Tibial artery (tissue), 4 donors: ENCODE measurements around the gene CCDC112.

Experiments
- DNase-seq, 2 donors: peaks; one replicate each; pipeline ENCODE4 v3.0.0-alpha.2; 2019
- H3K27ac ChIP-seq, 2 donors: fragments of 200-600 bp; sonication (generic) in 1 of 2; 1 replicate in 1 of 2; 2 replicates in 1 of 2; pipeline ENCODE4 v1.5.1; 2018 to 2019; ENCODE audit warnings: mild to moderate bottlenecking in 1 of 2
- H3K27me3 ChIP-seq, 2 donors: fragments of 200-600 bp; sonication (generic) in 1 of 2; one replicate each; pipeline versions ENCODE4 v1.5.1 to v1.6.0; 2016 to 2019
- H3K36me3 ChIP-seq, 3 donors: fragments of 200-600 bp; sonication (generic) in 2 of 3; one replicate each; pipeline ENCODE4 v1.5.1; 2016 to 2019; ENCODE audit warnings: mild to moderate bottlenecking in 2 of 3
- H3K4me1 ChIP-seq, 4 donors: fragments of 200-600 bp; sonication (generic) in 2 of 4; 1 replicate in 3 of 4; 2 replicates in 1 of 4; pipeline ENCODE4 v1.5.1; 2016 to 2019
- H3K4me3 ChIP-seq, 2 donors: fragments of 200-600 bp; sonication (generic) in 1 of 2; 1 replicate in 1 of 2; 2 replicates in 1 of 2; pipeline ENCODE4 v1.5.1; 2018 to 2019; ENCODE audit warnings: mild to moderate bottlenecking in 2 of 2
- H3K9me3 ChIP-seq, 3 donors: fragments of 200-600 bp; sonication (generic) in 1 of 3; one replicate each; pipeline ENCODE4 v1.5.1; 2016 to 2019
- intact Hi-C: fragments of 100-400 bp; cut with DNase I; formaldehyde crosslinking; loops from one replicate; pipeline ENCODE4 v1.15.0; 2023; ENCODE audit warnings: low total_unique reads
- TF ChIP-seq, protein P1 (sequence below), 2 experiments: fragments of 200-600 bp in 1 of 2; fragments of 450-650 bp in 1 of 2; IDR thresholded peaks; one replicate each; pipeline ENCODE4 v1.5.1; 2017 to 2019; ENCODE audit warnings: antibody characterized with exemption in 2 of 2, mild to moderate bottlenecking in 1 of 2, moderate library complexity in 1 of 2

The CCDC112 gene

DNA sequence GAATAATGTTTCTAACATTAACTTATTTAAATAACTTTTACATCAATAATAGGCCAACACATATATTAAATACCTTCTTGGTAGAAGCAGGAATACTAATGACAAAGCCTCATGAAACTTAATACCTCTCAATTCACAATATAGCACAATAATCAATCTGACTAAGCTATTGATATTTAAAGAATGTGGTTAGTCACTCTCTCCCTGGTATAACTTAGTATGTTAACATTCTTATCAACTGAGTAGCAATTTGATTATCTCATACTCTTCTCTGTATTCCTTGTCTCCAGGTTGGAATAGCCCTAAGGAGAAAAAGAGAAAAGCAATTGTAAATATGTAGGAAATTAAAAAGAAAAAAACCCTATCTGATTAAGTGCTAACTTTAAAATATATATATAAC lies 28.8 kb downstream of the CCDC112 start:
- no peak for DNase-seq
- intact Hi-C loops, result no loop called here
- no peaks in the 10 kb centered on the region for H3K4me1 ChIP-seq
- no peaks in the 10 kb centered on the region for H3K9me3 ChIP-seq
- H3K27me3 ChIP-seq, result no peaks in the 10 kb centered on the region
- H3K36me3 ChIP-seq, result peaks cover 5 to 12% (median 11%) of the 10 kb centered on the region in 3 donors
- H3K27ac ChIP-seq, result no peak overlapping the region
- TF ChIP-seq, protein P1, sequence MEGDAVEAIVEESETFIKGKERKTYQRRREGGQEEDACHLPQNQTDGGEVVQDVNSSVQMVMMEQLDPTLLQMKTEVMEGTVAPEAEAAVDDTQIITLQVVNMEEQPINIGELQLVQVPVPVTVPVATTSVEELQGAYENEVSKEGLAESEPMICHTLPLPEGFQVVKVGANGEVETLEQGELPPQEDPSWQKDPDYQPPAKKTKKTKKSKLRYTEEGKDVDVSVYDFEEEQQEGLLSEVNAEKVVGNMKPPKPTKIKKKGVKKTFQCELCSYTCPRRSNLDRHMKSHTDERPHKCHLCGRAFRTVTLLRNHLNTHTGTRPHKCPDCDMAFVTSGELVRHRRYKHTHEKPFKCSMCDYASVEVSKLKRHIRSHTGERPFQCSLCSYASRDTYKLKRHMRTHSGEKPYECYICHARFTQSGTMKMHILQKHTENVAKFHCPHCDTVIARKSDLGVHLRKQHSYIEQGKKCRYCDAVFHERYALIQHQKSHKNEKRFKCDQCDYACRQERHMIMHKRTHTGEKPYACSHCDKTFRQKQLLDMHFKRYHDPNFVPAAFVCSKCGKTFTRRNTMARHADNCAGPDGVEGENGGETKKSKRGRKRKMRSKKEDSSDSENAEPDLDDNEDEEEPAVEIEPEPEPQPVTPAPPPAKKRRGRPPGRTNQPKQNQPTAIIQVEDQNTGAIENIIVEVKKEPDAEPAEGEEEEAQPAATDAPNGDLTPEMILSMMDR (IDR thresholded peaks at IDR 0.05), result no peak
- no peak overlapping the region for H3K4me3 ChIP-seq

GRCh38 chr5:115265220-115265619 lies 31.2 kb downstream of the CCDC112 start:
- H3K4me1 ChIP-seq, result peaks cover 0 to 17% (median 12%) of the 10 kb centered on the region in 4 donors
- H3K36me3 ChIP-seq, result peaks cover 5 to 12% (median 5%) of the 10 kb centered on the region in 3 donors
- no peak overlapping the region for H3K27ac ChIP-seq
- no peak overlapping the region for H3K4me3 ChIP-seq
- TF ChIP-seq, protein P1 (IDR thresholded peaks at IDR 0.05), result no peak
- H3K27me3 ChIP-seq, result no peaks in the 10 kb centered on the region
- no peak for DNase-seq
- intact Hi-C loops, result no loop called here
- no peaks in the 10 kb centered on the region for H3K9me3 ChIP-seq

- Histone ChIP-seq H3K27ac (no peak overlapping the region), H3K4me1 (peaks cover 0 to 20% (median 12%) of the 10 kb centered on the region in 4 donors), H3K4me3 (no peak overlapping the region), H3K36me3 (peaks cover 4 to 12% (median 5%) of the 10 kb centered on the region in 3 donors), H3K27me3 (no peaks in the 10 kb centered on the region), H3K9me3 (no peaks in the 10 kb centered on the region)
- intact Hi-C loops, result no loop called here
- TF ChIP-seq, protein P1 (IDR thresholded peaks at IDR 0.05), result no peak
- no peak for DNase-seq
These were observed 31.7 kb downstream of the CCDC112 start for GRCh38 chr5:115264786-115265185.

DNA sequence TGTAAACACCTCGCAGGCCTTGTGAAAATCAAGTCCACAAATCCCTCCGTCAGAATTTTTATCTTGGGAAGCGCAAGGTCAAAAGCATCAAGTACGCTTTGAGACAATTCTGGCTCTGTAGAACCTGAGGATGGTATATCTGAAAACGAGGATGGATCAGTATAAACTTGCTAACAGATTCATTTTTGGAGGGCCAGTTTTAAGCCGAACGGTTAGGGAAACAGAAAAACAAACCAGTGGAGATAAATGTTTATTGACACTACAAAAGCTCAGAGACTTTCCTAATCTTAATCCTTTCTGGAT lies 33.4 kb downstream of the CCDC112 start:
- no peak for DNase-seq
- intact Hi-C loops, result no loop called here
- Histone ChIP-seq H3K9me3 (no peaks in the 10 kb centered on the region), H3K27me3 (no peaks in the 10 kb centered on the region), H3K4me3 (peak overlapping the region; percentile 86 to 96), H3K4me1 (peaks cover 0 to 33% (median 16%) of the 10 kb centered on the region in 4 donors), H3K27ac (peak overlapping the region; percentile 81 to 82), H3K36me3 (peaks cover 4 to 8% (median 5%) of the 10 kb centered on the region in 3 donors)
- TF ChIP-seq, protein P1 (IDR thresholded peaks at IDR 0.05), result no peak

DNA sequence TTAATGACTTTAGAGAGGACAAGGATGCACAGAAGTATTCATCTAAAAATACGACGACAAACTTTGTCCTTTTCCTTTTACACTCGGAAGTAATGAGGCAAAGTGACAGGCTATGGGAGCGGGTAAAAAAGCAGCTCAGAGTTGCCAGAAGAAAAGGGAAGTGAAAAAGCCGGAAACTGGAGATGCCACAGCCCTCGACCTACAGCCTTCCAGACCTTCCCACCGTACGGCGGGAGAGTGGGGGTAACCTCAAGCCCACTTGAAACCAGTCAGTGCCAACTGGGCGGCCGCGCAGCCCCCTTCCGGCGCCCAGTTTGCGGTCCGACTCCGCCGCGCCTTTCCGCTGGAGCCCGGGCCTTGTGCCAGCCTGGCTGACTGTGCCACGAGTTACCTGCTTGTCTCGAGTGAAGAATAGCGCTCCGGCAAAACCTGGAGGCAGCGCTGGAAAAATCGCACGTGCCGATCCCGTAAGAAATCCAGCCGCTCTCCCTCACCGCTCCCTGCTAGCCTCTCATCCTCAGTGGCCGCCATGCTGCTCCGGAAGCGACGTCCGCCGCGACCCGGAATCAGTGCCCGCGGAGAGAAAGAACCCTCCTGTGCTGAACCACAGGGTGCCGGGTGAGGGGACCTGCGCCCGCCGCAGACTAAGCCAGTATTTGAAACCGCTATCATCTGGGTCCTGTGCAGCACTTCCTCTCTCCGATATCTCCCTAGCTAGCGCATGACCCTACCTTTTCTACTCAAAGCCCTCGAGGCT lies 34.0 kb downstream of the CCDC112 start, which contains the start of gene PGGT1B:
PGGT1B (minus strand) TSS at position 557 of the 757 bp plus-strand sequence; CDS start at position 531, 26 bp downstream.
- TF ChIP-seq, protein P1 (IDR thresholded peaks at IDR 0.05), result no peak
- H3K27me3 ChIP-seq, result no peaks in the 10 kb centered on the region
- peak; percentile 71 to 82 for DNase-seq
- peak within 1 kb of the TSS; percentile 81 to 82 for H3K27ac ChIP-seq
- peaks cover 0 to 35% (median 19%) of the 10 kb centered on the region in 4 donors for H3K4me1 ChIP-seq
- peaks cover 4 to 5% (median 4%) of the 10 kb centered on the region in 3 donors for H3K36me3 ChIP-seq
- intact Hi-C loops, result no loop called here
- H3K9me3 ChIP-seq, result no peaks in the 10 kb centered on the region
- peak within 1 kb of the TSS; percentile 86 to 96 for H3K4me3 ChIP-seq
